Stimulated activated CD4-positive, alpha-beta T cell treated with anti-CD3 and anti-CD28 coated beads, Interleukin-2, amount 100 ng/mL, for 4 hours (primary cell): ENCODE data around the gene FAM133A.

Source experiments
- DNase-seq: peaks from one replicate; pipeline ENCODE4 v3.0.0-alpha.2; 2020; ENCODE audit warnings: low read depth

FAM133A gene

GRCh38 chrX:93673869-93674271 is at the start of gene FAM133A:
TSS of gene FAM133A (plus strand) at chrX:93674206. CDS start at chrX:93709420, 35,214 bp downstream.
- DNase-seq: no peak

- no peak for DNase-seq
These were observed 36.4 kb upstream of the FAM133A start for GRCh38 chrX:93637591-93637990.

DNA sequence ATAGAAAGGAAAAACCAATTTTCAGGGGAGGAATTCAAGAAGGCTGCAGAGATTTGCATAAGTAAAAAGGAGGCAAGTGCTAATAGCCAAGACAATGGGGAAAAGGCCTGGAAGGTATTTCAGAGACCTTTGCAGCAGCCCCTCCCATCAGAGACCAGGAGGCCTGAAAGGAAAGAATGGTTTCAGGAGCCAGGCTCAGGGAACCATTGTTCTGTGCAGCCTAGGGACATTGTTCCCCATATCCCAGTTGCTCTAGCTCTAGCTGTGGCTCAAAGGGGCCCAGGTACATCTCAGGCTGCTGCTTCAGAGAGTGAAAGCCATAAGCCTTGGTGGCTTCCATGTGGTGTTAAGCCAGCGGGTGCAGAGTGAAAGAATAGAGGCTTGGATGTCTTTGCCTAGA is 24.6 kb upstream of the FAM133A start:
- DNase-seq: no peak

DNA sequence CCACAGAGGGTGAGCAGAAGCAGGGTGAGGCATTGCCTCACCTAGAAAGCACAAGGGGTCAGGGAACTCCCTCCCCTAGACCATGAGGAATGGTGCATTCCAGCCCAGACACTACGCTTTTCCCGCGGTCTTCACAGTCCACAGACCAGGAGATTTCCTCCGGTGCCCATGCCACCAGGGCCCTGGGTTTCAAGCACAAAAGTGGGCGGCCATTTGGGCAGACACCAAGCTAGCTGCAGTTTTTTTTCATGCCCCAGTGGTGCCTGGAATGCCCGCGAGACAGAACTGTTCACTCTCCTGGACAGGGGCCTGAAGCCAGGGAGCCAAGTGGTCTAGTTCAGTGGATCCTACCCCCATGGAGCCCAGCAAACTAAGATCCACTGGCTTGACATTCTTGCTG is 13.4 kb upstream of the FAM133A start:
- no peak for DNase-seq

DNA sequence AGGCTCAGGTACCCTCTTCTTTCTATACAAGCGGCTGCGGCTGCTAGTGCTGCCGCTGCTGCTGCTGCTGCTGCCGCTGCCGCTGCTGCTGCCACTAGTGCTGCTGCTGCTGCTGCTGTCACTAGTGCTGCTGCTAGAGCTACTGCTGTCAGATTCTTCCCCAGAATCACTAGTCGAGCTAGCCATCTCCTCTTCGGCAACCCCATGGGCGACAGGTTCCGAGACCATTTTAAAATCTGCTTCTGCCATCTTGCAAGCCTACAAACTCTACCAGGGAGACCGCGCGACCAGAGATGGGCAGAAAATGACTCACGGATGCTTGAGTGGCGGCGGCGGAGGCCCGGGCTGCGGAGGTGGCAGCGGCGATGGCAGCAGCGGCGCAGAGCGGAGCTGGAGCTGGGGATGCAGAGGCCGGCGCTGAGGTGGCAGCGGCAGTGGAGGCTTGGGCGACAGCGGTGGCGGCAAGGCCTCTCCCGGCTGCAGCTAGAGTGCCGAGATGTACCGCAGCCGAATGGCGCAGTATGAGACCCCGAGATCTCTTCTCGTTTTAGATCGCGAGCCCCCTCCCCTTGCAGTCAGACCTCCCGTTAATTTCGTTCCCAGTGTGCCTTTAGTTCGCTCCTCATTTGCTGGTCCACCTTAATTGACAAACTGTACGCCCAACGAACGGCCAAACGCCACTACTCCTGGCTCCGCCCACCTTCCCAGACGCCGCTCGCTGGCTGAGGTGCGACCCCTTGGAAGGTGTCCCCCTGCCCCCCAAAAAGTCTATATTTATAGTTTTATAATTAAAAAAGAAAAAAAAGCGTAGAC is 744 bp upstream of the FAM133A start, which contains the start of gene NAP1L3:
TSS of gene NAP1L3 (minus strand) at position 523 of the 813 bp plus-strand sequence. CDS start at position 249, 274 bp downstream.
- peak; percentile 34 for DNase-seq

GRCh38 chrX:93695981-93696380 is 22.0 kb downstream of the FAM133A start:
- no peak for DNase-seq

DNA sequence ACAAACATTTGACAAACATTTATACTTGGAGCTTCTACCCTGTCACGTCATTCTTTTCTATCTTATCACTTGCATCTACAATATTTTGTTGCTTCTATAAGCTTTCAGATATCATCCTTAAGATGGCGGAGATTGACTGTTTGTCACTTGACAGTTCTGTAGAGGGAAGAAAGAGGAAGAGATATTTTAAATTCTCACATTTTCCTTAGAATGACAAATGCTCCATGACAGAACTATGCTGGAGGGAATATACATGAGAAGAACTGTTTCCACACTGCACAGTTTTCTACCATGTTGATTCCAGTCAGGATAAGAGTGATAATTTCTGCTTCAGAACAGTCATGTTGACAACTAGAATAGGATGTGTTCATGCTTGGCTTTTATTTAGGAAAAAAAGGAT is 29.7 kb downstream of the FAM133A start:
- DNase-seq: no peak

- DNase-seq: no peak
These were observed 37.1 kb downstream of the FAM133A start for GRCh38 chrX:93711076-93711475.

- no peak for DNase-seq
These were observed 67.8 kb downstream of the FAM133A start for GRCh38 chrX:93741811-93742210.

DNA sequence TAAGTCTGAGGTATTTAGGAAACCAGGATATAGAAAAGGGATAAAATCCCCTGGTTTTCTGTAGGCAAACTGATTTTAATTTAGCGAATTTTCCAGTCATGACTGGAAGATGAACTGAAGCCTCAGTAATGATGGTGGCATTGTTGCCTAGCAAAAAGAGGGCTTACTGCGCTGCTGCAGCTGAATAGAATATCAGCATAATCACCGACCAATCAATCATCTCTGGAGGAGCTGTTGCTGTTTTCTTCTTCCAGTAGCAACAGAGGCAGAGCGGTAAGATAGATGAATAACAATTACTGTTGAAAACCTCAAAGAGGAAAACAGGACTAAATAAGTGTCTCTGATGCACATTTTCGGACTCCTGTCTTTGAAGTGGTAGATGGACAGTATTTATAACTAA is 86.2 kb downstream of the FAM133A start:
- DNase-seq: no peak
